Frontal cortex (tissue), 4 donors: ENCODE results near the gene AHI1. TPM values are rescaled to one million over a fixed set of nuclear protein-coding genes. Genes with fewer than 3 reads are reported as not detected.

Experiments used
- DNase-seq, 2 donors: peaks; one replicate each; pipeline ENCODE4 v3.0.0; 2012; ENCODE audit warnings: low spot score in 2 of 2
- FAIRE-seq: peaks from 2 replicates; lab custom pipeline; 2012; peaks lifted over from hg19 to GRCh38; lab: Jason Lieb, UNC
- total RNA-seq: library from RNA; depleted of rRNA; stranded (reverse); fragments of >200 nt; gene quantifications from one replicate; pipeline ENCODE4 v1.2.3, GENCODE V29; 2014
- donor health status: control.
- donor health status: control.
- donor health status: control.

Gene AHI1
- 42.8 TPM for total RNA-seq

GRCh38 chr6:135497412-135498184 is at the start of gene AHI1:
AHI1 (minus strand) TSS chr6:135497740; CDS start chr6:135492237, 5,503 bp downstream.
- FAIRE-seq (no peak), DNase-seq (peak; percentile 88 to 89)

GRCh38 chr6:135546680-135547418 is 49.3 kb upstream of the AHI1 start:
- FAIRE-seq (no peak), DNase-seq (no peak)

- DNase-seq (no peak), FAIRE-seq (no peak)
Measured at GRCh38 chr6:135546206-135546605, 48.7 kb upstream of the AHI1 start.

GRCh38 chr6:135540207-135540840 is 42.8 kb upstream of the AHI1 start:
- FAIRE-seq (no peak), DNase-seq (no peak)

- no peak for FAIRE-seq
- no peak for DNase-seq
Measured at GRCh38 chr6:135537741-135538301, 40.3 kb upstream of the AHI1 start.

- FAIRE-seq: no peak
- DNase-seq: peak; percentile 5 to 25
Measured at GRCh38 chr6:135535989-135536414, 38.5 kb upstream of the AHI1 start.

GRCh38 chr6:135534773-135535380 is 37.3 kb upstream of the AHI1 start:
- no peak for DNase-seq
- FAIRE-seq: no peak

- no peak for FAIRE-seq
- no peak for DNase-seq
Measured at GRCh38 chr6:135532559-135532958, 35.0 kb upstream of the AHI1 start.

GRCh38 chr6:135531954-135532490 is 34.5 kb upstream of the AHI1 start:
- FAIRE-seq (no peak), DNase-seq (no peak)

GRCh38 chr6:135530113-135530512 is 32.6 kb upstream of the AHI1 start:
- no peak for FAIRE-seq
- no peak for DNase-seq

- FAIRE-seq (no peak), DNase-seq (no peak)
Measured at GRCh38 chr6:135527960-135528249, 30.4 kb upstream of the AHI1 start.

- DNase-seq (no peak), FAIRE-seq (no peak)
Measured at GRCh38 chr6:135527116-135527959, 29.8 kb upstream of the AHI1 start.

- FAIRE-seq: no peak
- DNase-seq: no peak
Measured at GRCh38 chr6:135525594-135525993, 28.1 kb upstream of the AHI1 start.

GRCh38 chr6:135522965-135523692 is 25.6 kb upstream of the AHI1 start:
- no peak for DNase-seq
- FAIRE-seq: no peak

- no peak for DNase-seq
- FAIRE-seq: no peak
Measured at GRCh38 chr6:135521431-135521830, 23.9 kb upstream of the AHI1 start.

- DNase-seq (no peak), FAIRE-seq (no peak)
Measured at GRCh38 chr6:135520781-135521180, 23.2 kb upstream of the AHI1 start.

- no peak for FAIRE-seq
Measured at GRCh38 chr6:135519348-135519747, 21.8 kb upstream of the AHI1 start.

GRCh38 chr6:135517527-135517926 is 20.0 kb upstream of the AHI1 start:
- no peak for FAIRE-seq

More at GRCh38 chr6:135519348-135519747, 21.8 kb upstream of the AHI1 start:
- DNase-seq: no peak

More at GRCh38 chr6:135517527-135517926, 20.0 kb upstream of the AHI1 start:
- DNase-seq: no peak
